Right renal cortex interstitium (tissue), 3 donors: Measurements from ENCODE around the gene DOCK11. TPM values are rescaled to one million over a fixed set of nuclear protein-coding genes. Genes with fewer than 3 reads are reported as not detected.

Experiments
- DNase-seq, 3 donors: peaks; one replicate each; pipeline ENCODE4 v3.0.0-alpha.2; 2013; ENCODE audit warnings: low read depth in 3 of 3, low spot score in 2 of 3
- polyA plus RNA-seq, 3 donors: library from polyadenylated mRNA; unstranded; fragments of 120-200 nt; gene quantifications; one replicate each; pipeline ENCODE4 v1.2.1, GENCODE V29; 2013; ENCODE audit not compliant: insufficient read length in 3 of 3

Gene DOCK11
- polyA plus RNA-seq, 3 donors = 19.9 to 24.6 (median 20.9) TPM

GRCh38 chrX:118615141-118615540 lies 119.5 kb downstream of the DOCK11 start:
- no peak for DNase-seq

- no peak for DNase-seq
These were observed 125.6 kb downstream of the DOCK11 start for GRCh38 chrX:118621081-118621759.

GRCh38 chrX:118623062-118623461 lies 127.4 kb downstream of the DOCK11 start:
- DNase-seq = no peak

- no peak for DNase-seq
These were observed 130.7 kb downstream of the DOCK11 start for GRCh38 chrX:118626346-118626745.

GRCh38 chrX:118627084-118627758 lies 131.6 kb downstream of the DOCK11 start:
- DNase-seq = no peak

GRCh38 chrX:118630848-118631247 lies 135.2 kb downstream of the DOCK11 start:
- no peak for DNase-seq

- no peak for DNase-seq
These were observed 136.0 kb downstream of the DOCK11 start for GRCh38 chrX:118631586-118631985.

- DNase-seq = no peak
These were observed 137.2 kb downstream of the DOCK11 start for GRCh38 chrX:118632862-118633261.

GRCh38 chrX:118633530-118633929 lies 137.9 kb downstream of the DOCK11 start:
- no peak for DNase-seq

- DNase-seq = no peak
These were observed 138.7 kb downstream of the DOCK11 start for GRCh38 chrX:118634336-118634735.

- no peak for DNase-seq
These were observed 142.4 kb downstream of the DOCK11 start for GRCh38 chrX:118637997-118638396.

- DNase-seq = no peak
These were observed 148.8 kb downstream of the DOCK11 start for GRCh38 chrX:118644378-118644777.

GRCh38 chrX:118652717-118653116 lies 157.1 kb downstream of the DOCK11 start:
- DNase-seq = no peak

GRCh38 chrX:118654331-118654730 lies 158.7 kb downstream of the DOCK11 start:
- DNase-seq = no peak

GRCh38 chrX:118655561-118656246 lies 160.1 kb downstream of the DOCK11 start:
- no peak for DNase-seq

- no peak for DNase-seq
These were observed 161.8 kb downstream of the DOCK11 start for GRCh38 chrX:118657413-118657812.

GRCh38 chrX:118660085-118660484 lies 164.5 kb downstream of the DOCK11 start:
- no peak for DNase-seq

GRCh38 chrX:118665204-118665603 lies 169.6 kb downstream of the DOCK11 start:
- no peak for DNase-seq

GRCh38 chrX:118666521-118666920 lies 170.9 kb downstream of the DOCK11 start:
- DNase-seq = no peak

- DNase-seq = no peak
These were observed 173.8 kb downstream of the DOCK11 start for GRCh38 chrX:118669435-118669834.

- no peak for DNase-seq
These were observed 179.8 kb downstream of the DOCK11 start for GRCh38 chrX:118675326-118675965.
